GM12878 (cell line): ENCODE measurements around the gene ZMYM1.

Experiments
- EZH2 ChIP-seq: IDR thresholded peaks from 2 replicates; pipeline ENCODE4 v1.6.1; 2012; ENCODE audit warnings: low read depth, mild to moderate bottlenecking, control low read depth, inconsistent platforms, low read length, borderline replicate concordance; ENCODE audit not compliant: control insufficient read depth
- SIN3A ChIP-seq: IDR thresholded peaks from 2 replicates; pipeline ENCODE4 v1.6.1; 2012; ENCODE audit warnings: low read depth, low read length, improper control_type of control experiment
- TF ChIP-seq, protein P1 (sequence below), 3 experiments: IDR thresholded peaks in 2 of 3; conservative IDR thresholded peaks in 1 of 3; 2 replicates each; pipeline ENCODE4 v1.5.1; 2011; ENCODE audit warnings: low read depth in 3 of 3, low read length in 3 of 3, mild to moderate bottlenecking in 3 of 3, control low read depth in 2 of 3, moderate library complexity in 2 of 3, inconsistent platforms in 1 of 3, mixed read lengths in 1 of 3; ENCODE audit not compliant: control insufficient read depth in 2 of 3, insufficient read depth in 1 of 3; ENCODE audit errors: extremely low read depth in 1 of 3
- TF ChIP-seq, protein P2 (sequence below): fragments of 450-650 bp; IDR thresholded peaks from 2 replicates; pipeline ENCODE4 v1.6.1; 2017; ENCODE audit warnings: mild to moderate bottlenecking
- TF ChIP-seq, protein P3 (sequence below): IDR thresholded peaks from 2 replicates; pipeline ENCODE4 v1.6.1; 2011; ENCODE audit warnings: low read depth, low read length, improper control_type of control experiment, borderline replicate concordance
- TF ChIP-seq, protein P4 (sequence below): fragments of 450-650 bp; formaldehyde crosslinking; IDR thresholded peaks from 2 replicates; pipeline ENCODE4 v1.4.0; 2022; ENCODE audit warnings: mild to moderate bottlenecking, moderate library complexity

DNA sequence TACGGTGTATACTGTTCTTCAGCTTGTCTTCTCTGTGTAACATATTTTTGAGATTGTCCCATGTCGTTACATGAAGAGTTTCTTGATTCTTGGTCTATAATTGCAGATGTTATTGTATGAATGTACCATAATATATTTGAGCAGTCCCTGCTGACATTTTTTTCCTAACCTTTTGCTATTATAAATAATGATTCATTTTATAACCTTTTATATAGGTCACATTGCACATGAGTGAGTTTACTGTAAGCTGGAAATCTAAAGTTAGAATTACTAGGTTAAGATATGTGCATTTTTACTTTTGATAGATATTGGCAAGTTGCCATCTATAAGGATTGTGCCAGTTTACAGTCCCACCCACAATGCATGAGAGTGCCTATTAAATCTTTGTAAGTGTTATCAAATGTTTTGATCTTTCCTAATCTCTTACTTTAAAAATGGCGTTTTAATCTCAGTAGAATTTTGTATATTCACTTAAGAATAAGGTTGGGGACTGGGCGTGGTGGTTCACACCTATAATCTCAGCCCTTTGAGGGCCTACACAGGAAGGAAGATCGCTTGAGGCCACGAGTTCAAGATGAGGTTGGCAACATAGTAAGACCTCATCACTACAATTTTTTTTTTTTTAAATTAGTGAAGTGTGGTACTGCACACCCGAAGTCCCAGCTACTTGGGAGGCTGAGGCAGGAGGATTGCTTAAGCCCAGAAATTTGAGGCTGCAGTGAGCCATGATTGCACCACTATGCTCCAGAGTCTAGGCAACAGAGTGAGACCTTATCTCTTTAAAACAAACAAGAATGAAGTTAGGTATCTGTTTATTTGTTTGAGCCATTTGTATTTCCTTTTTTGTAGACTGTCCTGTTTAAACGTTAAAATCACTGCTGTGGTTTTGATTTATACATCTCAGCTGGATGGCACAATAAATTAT lies 36.5 kb downstream of the ZMYM1 start:
- TF ChIP-seq, protein P1, sequence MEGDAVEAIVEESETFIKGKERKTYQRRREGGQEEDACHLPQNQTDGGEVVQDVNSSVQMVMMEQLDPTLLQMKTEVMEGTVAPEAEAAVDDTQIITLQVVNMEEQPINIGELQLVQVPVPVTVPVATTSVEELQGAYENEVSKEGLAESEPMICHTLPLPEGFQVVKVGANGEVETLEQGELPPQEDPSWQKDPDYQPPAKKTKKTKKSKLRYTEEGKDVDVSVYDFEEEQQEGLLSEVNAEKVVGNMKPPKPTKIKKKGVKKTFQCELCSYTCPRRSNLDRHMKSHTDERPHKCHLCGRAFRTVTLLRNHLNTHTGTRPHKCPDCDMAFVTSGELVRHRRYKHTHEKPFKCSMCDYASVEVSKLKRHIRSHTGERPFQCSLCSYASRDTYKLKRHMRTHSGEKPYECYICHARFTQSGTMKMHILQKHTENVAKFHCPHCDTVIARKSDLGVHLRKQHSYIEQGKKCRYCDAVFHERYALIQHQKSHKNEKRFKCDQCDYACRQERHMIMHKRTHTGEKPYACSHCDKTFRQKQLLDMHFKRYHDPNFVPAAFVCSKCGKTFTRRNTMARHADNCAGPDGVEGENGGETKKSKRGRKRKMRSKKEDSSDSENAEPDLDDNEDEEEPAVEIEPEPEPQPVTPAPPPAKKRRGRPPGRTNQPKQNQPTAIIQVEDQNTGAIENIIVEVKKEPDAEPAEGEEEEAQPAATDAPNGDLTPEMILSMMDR (IDR thresholded peaks at IDR 0.05 in 2 of 3, conservative IDR thresholded peaks at IDR 0.05 in 1 of 3; ENCODE audit: control insufficient read depth in 2 of 3, extremely low read depth in 1 of 3, insufficient read depth in 1 of 3, low read depth in 3 of 3, low read length in 3 of 3): no peak
- TF ChIP-seq EZH2: no peak
- TF ChIP-seq, protein P2, sequence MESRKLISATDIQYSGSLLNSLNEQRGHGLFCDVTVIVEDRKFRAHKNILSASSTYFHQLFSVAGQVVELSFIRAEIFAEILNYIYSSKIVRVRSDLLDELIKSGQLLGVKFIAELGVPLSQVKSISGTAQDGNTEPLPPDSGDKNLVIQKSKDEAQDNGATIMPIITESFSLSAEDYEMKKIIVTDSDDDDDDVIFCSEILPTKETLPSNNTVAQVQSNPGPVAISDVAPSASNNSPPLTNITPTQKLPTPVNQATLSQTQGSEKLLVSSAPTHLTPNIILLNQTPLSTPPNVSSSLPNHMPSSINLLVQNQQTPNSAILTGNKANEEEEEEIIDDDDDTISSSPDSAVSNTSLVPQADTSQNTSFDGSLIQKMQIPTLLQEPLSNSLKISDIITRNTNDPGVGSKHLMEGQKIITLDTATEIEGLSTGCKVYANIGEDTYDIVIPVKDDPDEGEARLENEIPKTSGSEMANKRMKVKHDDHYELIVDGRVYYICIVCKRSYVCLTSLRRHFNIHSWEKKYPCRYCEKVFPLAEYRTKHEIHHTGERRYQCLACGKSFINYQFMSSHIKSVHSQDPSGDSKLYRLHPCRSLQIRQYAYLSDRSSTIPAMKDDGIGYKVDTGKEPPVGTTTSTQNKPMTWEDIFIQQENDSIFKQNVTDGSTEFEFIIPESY: no peak
- TF ChIP-seq, protein P3, sequence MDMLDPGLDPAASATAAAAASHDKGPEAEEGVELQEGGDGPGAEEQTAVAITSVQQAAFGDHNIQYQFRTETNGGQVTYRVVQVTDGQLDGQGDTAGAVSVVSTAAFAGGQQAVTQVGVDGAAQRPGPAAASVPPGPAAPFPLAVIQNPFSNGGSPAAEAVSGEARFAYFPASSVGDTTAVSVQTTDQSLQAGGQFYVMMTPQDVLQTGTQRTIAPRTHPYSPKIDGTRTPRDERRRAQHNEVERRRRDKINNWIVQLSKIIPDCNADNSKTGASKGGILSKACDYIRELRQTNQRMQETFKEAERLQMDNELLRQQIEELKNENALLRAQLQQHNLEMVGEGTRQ: no peak
- TF ChIP-seq, protein P4, sequence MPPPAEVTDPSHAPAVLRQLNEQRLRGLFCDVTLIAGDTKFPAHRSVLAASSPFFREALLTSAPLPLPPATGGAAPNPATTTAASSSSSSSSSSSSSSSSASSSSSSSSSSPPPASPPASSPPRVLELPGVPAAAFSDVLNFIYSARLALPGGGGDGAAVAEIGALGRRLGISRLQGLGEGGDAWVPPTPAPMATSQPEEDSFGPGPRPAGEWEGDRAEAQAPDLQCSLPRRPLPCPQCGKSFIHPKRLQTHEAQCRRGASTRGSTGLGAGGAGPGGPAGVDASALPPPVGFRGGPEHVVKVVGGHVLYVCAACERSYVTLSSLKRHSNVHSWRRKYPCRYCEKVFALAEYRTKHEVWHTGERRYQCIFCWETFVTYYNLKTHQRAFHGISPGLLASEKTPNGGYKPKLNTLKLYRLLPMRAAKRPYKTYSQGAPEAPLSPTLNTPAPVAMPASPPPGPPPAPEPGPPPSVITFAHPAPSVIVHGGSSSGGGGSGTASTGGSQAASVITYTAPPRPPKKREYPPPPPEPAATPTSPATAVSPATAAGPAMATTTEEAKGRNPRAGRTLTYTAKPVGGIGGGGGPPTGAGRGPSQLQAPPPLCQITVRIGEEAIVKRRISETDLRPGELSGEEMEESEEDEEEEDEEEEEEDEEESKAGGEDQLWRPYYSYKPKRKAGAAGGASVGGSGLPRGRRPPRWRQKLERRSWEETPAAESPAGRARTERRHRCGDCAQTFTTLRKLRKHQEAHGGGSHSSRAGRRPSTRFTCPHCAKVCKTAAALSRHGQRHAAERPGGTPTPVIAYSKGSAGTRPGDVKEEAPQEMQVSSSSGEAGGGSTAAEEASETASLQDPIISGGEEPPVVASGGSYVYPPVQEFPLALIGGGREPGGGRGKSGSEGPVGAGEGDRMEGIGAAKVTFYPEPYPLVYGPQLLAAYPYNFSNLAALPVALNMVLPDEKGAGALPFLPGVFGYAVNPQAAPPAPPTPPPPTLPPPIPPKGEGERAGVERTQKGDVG (CRISPR knock-in tag): no peak
- TF ChIP-seq SIN3A: no peak
